Lower leg skin (tissue), 3 donors: ENCODE results near the gene DHX32.

ENCODE experiments used
- CTCF ChIP-seq, 3 donors: fragments of 450-650 bp; IDR thresholded peaks; one replicate each; pipeline ENCODE4 v1.5.1; 2016; ENCODE audit warnings: antibody characterized with exemption in 3 of 3, mild to moderate bottlenecking in 3 of 3, moderate library complexity in 2 of 3
- POLR2A ChIP-seq, 2 donors: fragments of 450-650 bp; IDR thresholded peaks; one replicate each; pipeline ENCODE4 v1.6.1; 2016 to 2017; ENCODE audit warnings: antibody characterized with exemption in 2 of 2, mild to moderate bottlenecking in 1 of 2, moderate library complexity in 1 of 2

GRCh38 chr10:125799451-125800182 lies 81.5 kb downstream of the DHX32 start:
- TF ChIP-seq CTCF (IDR thresholded peaks at IDR 0.05): no peak
- TF ChIP-seq POLR2A (IDR thresholded peaks at IDR 0.05): no peak
